H1 (cell line): Measurements from ENCODE around the gene ARMC6. TPM values are rescaled to one million over a fixed set of nuclear protein-coding genes. Genes with fewer than 3 reads are reported as not detected.

Source experiments
- CTCF ChIA-PET: fragments of 300-600 bp; sonication (Branson Sonifier 250); formaldehyde crosslinking; loops from one replicate; lab custom pipeline; 2021; ENCODE audit not compliant: partially characterized antibody; lab: Charles Lee
- POLR2A ChIA-PET: fragments of 300-600 bp; sonication (Branson Sonifier 250); formaldehyde crosslinking; loops from one replicate; lab custom pipeline; 2021; ENCODE audit warnings: inconsistent platforms; ENCODE audit not compliant: partially characterized antibody; lab: Charles Lee
- DNase-seq, 2 experiments: peaks; one replicate each; pipeline versions ENCODE4 v3.0.0 to v3.0.0-alpha.2; 2010 to 2022; ENCODE audit warnings: low spot score in 2 of 2, low read depth in 1 of 2, mixed read lengths in 1 of 2
- FAIRE-seq: peaks from 2 replicates; lab custom pipeline; 2011; peaks lifted over from hg19 to GRCh38; lab: Jason Lieb, UNC
- H2AFZ ChIP-seq: 2 replicates; pipeline ENCODE4 v1.8.1; 2012; ENCODE audit warnings: low read length, inconsistent platforms
- H2AK5ac ChIP-seq: 2 replicates; pipeline ENCODE4 v1.6.1; 2013; ENCODE audit warnings: low read depth, low read length
- H2BK120ac ChIP-seq: replicated peaks from 2 replicates; pipeline ENCODE3; 2013; ENCODE audit warnings: low read depth, low read length, inconsistent platforms
- H2BK12ac ChIP-seq: 2 replicates; pipeline ENCODE4 v1.6.1; 2013; ENCODE audit warnings: low read depth, low read length
- H2BK15ac ChIP-seq: 2 replicates; pipeline ENCODE4 v1.6.1; 2013; ENCODE audit warnings: low read length
- H2BK20ac ChIP-seq: 2 replicates; pipeline ENCODE4 v1.6.1; 2013; ENCODE audit warnings: low read length
- H2BK5ac ChIP-seq: 2 replicates; pipeline ENCODE4 v1.6.1; 2013; ENCODE audit warnings: low read depth, low read length
- H3K14ac ChIP-seq: 2 replicates; pipeline ENCODE4 v1.6.1; 2013; ENCODE audit warnings: inconsistent platforms; ENCODE audit not compliant: insufficient read length
- H3K18ac ChIP-seq: 2 replicates; pipeline ENCODE4 v1.6.1; 2013; ENCODE audit warnings: low read length; ENCODE audit errors: extremely low read depth
- H3K23ac ChIP-seq: 2 replicates; pipeline ENCODE4 v1.6.1; 2013; ENCODE audit warnings: inconsistent platforms; ENCODE audit not compliant: insufficient read length
- H3K23me2 ChIP-seq: 2 replicates; pipeline ENCODE4 v1.6.1; 2013; ENCODE audit warnings: low read depth, low read length
- H3K27ac ChIP-seq: 2 replicates; pipeline ENCODE4 v1.6.1; 2011; ENCODE audit warnings: low read depth, low read length, inconsistent platforms
- H3K27me3 ChIP-seq, 4 experiments: replicated peaks in 1 of 4; 1 replicate in 1 of 4; 2 replicates in 3 of 4; pipeline versions ENCODE4 v1.6.1 to v1.8.1; 2011 to 2013; ENCODE audit warnings: low read length in 3 of 4, mild to moderate bottlenecking in 3 of 4, inconsistent platforms in 2 of 4, mixed read lengths in 2 of 4, moderate library complexity in 1 of 4; ENCODE audit not compliant: control insufficient read depth in 3 of 4, insufficient read depth in 3 of 4; ENCODE audit errors: extremely low read depth in 1 of 4
- H3K36me3 ChIP-seq, 4 experiments: 2 replicates each; pipeline versions ENCODE4 v1.6.1 to v1.8.1; 2011 to 2013; ENCODE audit warnings: mild to moderate bottlenecking in 4 of 4, low read length in 3 of 4, moderate library complexity in 2 of 4, control low read depth in 1 of 4, inconsistent platforms in 1 of 4; ENCODE audit not compliant: insufficient read depth in 4 of 4, control insufficient read depth in 2 of 4
- H3K4ac ChIP-seq: replicated peaks from 2 replicates; pipeline ENCODE3; 2013; ENCODE audit warnings: low read length, low read depth, mixed read lengths, inconsistent platforms; ENCODE audit not compliant: insufficient read length
- H3K4me1 ChIP-seq, 4 experiments: replicated peaks in 1 of 4; 1 replicate in 1 of 4; 2 replicates in 3 of 4; pipeline versions ENCODE4 v1.6.1 to v1.8.1; 2011 to 2013; ENCODE audit warnings: low read length in 3 of 4, inconsistent platforms in 2 of 4, mixed read lengths in 1 of 4; ENCODE audit not compliant: insufficient read depth in 4 of 4, control insufficient read depth in 3 of 4
- H3K4me2 ChIP-seq, 2 experiments: 2 replicates each; pipeline versions ENCODE4 v1.6.1 to v1.8.1; 2011 to 2013; ENCODE audit warnings: low read depth in 2 of 2, low read length in 2 of 2, control low read depth in 1 of 2, inconsistent platforms in 1 of 2, mild to moderate bottlenecking in 1 of 2; ENCODE audit not compliant: insufficient read depth in 1 of 2
- H3K4me3 ChIP-seq, 4 experiments: fragments of 200-600, 300-600 bp in 1 of 4; sonication (generic), shearing (Covaris generic), sonication (Bioruptor Twin) in 1 of 4; 2 replicates each; pipeline versions ENCODE4 v1.5.1 to v1.8.1; 2011 to 2016; ENCODE audit warnings: low read length in 4 of 4, low read depth in 3 of 4, control low read depth in 2 of 4, inconsistent platforms in 2 of 4, mild to moderate bottlenecking in 2 of 4, mixed read lengths in 1 of 4, moderate library complexity in 1 of 4; ENCODE audit not compliant: insufficient read depth in 2 of 4; ENCODE audit errors: extremely low read depth in 1 of 4
- H3K56ac ChIP-seq: replicated peaks from 2 replicates; pipeline ENCODE3; 2013; ENCODE audit warnings: low read depth, mild to moderate bottlenecking, mixed read lengths, low read length, inconsistent platforms; ENCODE audit not compliant: insufficient read length
- H3K79me1 ChIP-seq: 2 replicates; pipeline ENCODE4 v1.6.1; 2013; ENCODE audit warnings: low read depth, low read length, control low read depth
- H3K79me2 ChIP-seq, 2 experiments: 2 replicates each; pipeline versions ENCODE4 v1.6.1 to v1.8.1; 2012 to 2013; ENCODE audit warnings: low read length in 2 of 2, mild to moderate bottlenecking in 2 of 2, inconsistent platforms in 1 of 2; ENCODE audit not compliant: insufficient read depth in 2 of 2, control insufficient read depth in 1 of 2
- H3K9ac ChIP-seq, 4 experiments: replicated peaks in 1 of 4; 1 replicate in 1 of 4; 2 replicates in 3 of 4; pipeline versions ENCODE4 v1.6.1 to v1.8.1; 2011 to 2013; ENCODE audit warnings: low read depth in 3 of 4, low read length in 3 of 4, control low read depth in 2 of 4, mild to moderate bottlenecking in 2 of 4, moderate library complexity in 2 of 4, inconsistent platforms in 1 of 4; ENCODE audit errors: extremely low read depth in 1 of 4
- H3K9me3 ChIP-seq, 2 experiments: 2 replicates each; pipeline versions ENCODE4 v1.6.1 to v1.8.1; 2012 to 2013; ENCODE audit warnings: mild to moderate bottlenecking in 2 of 2, moderate library complexity in 2 of 2, control low read depth in 1 of 2, inconsistent platforms in 1 of 2, low read depth in 1 of 2, low read length in 1 of 2, mixed read lengths in 1 of 2; ENCODE audit not compliant: insufficient read depth in 2 of 2
- H4K20me1 ChIP-seq, 2 experiments: replicated peaks in 1 of 2; 2 replicates each; pipeline versions ENCODE3 to v1.8.1; 2011 to 2013; ENCODE audit warnings: inconsistent platforms in 2 of 2, low read length in 2 of 2, mild to moderate bottlenecking in 1 of 2; ENCODE audit not compliant: insufficient read depth in 2 of 2, control insufficient read depth in 1 of 2
- H4K5ac ChIP-seq: 2 replicates; pipeline ENCODE4 v1.6.1; 2013; ENCODE audit warnings: low read length, low read depth, mixed read lengths, inconsistent platforms; ENCODE audit not compliant: insufficient read length
- H4K8ac ChIP-seq: 2 replicates; pipeline ENCODE4 v1.8.0; 2013; ENCODE audit warnings: mild to moderate bottlenecking, moderate library complexity, low read length, inconsistent platforms; ENCODE audit not compliant: insufficient read depth; ENCODE audit errors: extremely low read depth
- H4K91ac ChIP-seq: replicated peaks from 2 replicates; pipeline ENCODE3; 2013; ENCODE audit warnings: low read length, mixed read lengths, inconsistent platforms; ENCODE audit not compliant: insufficient read length
- BCL11A ChIP-seq, 2 experiments: IDR thresholded peaks; one replicate each; pipeline ENCODE4 v1.6.1; 2011; ENCODE audit warnings: low read depth in 2 of 2, low read length in 2 of 2, mild to moderate bottlenecking in 2 of 2
- JUND ChIP-seq: IDR thresholded peaks from 2 replicates; pipeline ENCODE4 v1.6.1; 2011; ENCODE audit warnings: mild to moderate bottlenecking, improper control_type of control experiment, low read length
- TAF7 ChIP-seq: optimal IDR thresholded peaks from 2 replicates; pipeline ENCODE3; 2011; ENCODE audit warnings: low read depth, mild to moderate bottlenecking, inconsistent platforms, low read length, moderate library complexity, borderline replicate concordance
- TCF12 ChIP-seq: IDR thresholded peaks from 2 replicates; pipeline ENCODE4 v1.6.1; 2011; ENCODE audit warnings: low read depth, mild to moderate bottlenecking, low read length
- ZNF274 ChIP-seq: IDR thresholded peaks from 2 replicates; pipeline ENCODE4 v1.7.0; 2012; ENCODE audit warnings: low read length, borderline replicate concordance; ENCODE audit errors: extremely low read depth
- WGBS, 2 experiments: shearing (Covaris generic) in 1 of 2; methylation state at CpG; one replicate each; pipeline versions ENCODE4 v1.1.6 to v1.1.7; 2013 to 2015; ENCODE audit warnings: low lambda C conversion rate in 2 of 2, mixed read lengths in 2 of 2, inconsistent platforms in 1 of 2, low coverage in 1 of 2, missing lambda C conversion rate in 1 of 2; ENCODE audit not compliant: insufficient replicate concordance in 2 of 2, insufficient coverage in 1 of 2, insufficient read length in 1 of 2; ENCODE audit errors: extremely low coverage in 1 of 2, missing lambda C conversion rate in 1 of 2; 5-methylcytosine and 5-hydroxymethylcytosine counted together
- polyA plus RNA-seq, 7 experiments: library from polyadenylated mRNA; depleted of rRNA in 3 of 7; stranded (reverse) in 5 of 7; unstranded in 2 of 7; fragments of >200 nt in 5 of 7; fragments of 200-250 nt in 2 of 7; gene quantifications; 1 replicate in 5 of 7; 2 replicates in 1 of 7; 4 replicates in 1 of 7; pipeline versions ENCODE4 v1.2.1 to v1.2.3, GENCODE V29; 2011 to 2013; ENCODE audit warnings: missing spikeins in 2 of 7, mixed read lengths in 2 of 7
- total RNA-seq: library from RNA; stranded (reverse); fragmentation: NEBNext Ultra II Directional; extraction: Animal tissue kit (Norgen Biotek cat#: 25700); gene quantifications from 2 replicates; pipeline ENCODE4 v1.2.1, GENCODE V29; 2021
- TF ChIP-seq, protein P1 (sequence below): IDR thresholded peaks from 2 replicates; pipeline ENCODE4 v1.6.1; 2012; ENCODE audit warnings: low read length, inconsistent platforms
- TF ChIP-seq, protein P2 (sequence below), 3 experiments: IDR thresholded peaks; 1 replicate in 2 of 3; 2 replicates in 1 of 3; pipeline versions ENCODE4 v1.5.1 to v1.6.1; 2011; ENCODE audit warnings: low read length in 3 of 3, mild to moderate bottlenecking in 3 of 3, inconsistent platforms in 2 of 3, low read depth in 1 of 3, moderate library complexity in 1 of 3; ENCODE audit not compliant: insufficient read depth in 1 of 3; ENCODE audit errors: control extremely low read depth in 1 of 3

Gene ARMC6
- total and polyA plus RNA-seq, 2 of the 8 experiments (the other 6 are each of a cell fraction or from before 2014, with no cell fraction given) = 67.1 to 68.3 TPM

DNA sequence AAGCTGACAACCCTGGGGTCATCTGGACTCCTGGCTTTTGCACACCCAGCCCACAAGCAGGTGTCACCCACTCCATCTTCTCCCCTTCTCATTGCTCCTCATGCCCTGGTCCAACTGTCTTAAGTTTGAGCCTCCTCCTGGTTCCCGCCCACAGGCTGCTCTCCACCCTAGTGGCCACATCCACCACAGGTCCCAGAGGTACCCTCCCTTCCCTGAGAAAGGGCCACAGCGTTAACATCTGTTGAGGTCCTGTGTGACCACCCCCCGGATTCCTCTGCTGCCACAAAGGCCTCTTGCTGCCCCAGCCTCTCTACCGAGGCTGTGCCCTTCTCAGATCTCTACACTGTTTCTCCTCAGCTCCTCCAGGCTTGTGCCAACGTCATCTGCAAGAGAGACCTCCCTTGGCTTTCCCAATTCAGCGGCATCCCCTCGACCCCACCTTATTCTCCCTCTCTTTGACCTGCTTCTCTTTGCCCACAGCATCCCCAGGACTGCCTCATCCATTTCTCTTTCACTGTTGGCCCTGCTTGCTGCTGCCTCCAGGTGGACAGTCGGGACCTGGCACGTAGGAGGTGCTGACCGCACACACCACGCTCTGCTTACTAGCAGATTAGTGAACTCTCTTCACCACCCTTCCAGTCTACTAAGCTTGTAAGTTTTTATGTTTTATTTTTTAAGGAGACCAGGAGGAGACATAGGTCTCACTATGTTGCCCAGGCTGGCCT lies 33.3 kb upstream of the ARMC6 start:
- Histone ChIP-seq H2BK120ac (no peak overlapping the region), H3K14ac (no peak overlapping the region), H3K4ac (no peak overlapping the region), H3K79me1 (0 out of 2 replicates have a peak, but pooled peaks cover under 1% of the 10 kb centered on the region), H3K4me1 (peaks cover 0 to 7% (median 3%) of the 10 kb centered on the region in 4 experiments; a peak in 5 of 7 replicates), H2BK20ac (no peak overlapping the region; the same call in 1 of the 2 replicates), H3K36me3 (peaks cover 16 to 44% (median 30%) of the 10 kb centered on the region in 4 experiments), H2BK5ac (no peak overlapping the region), H3K23ac (no peak overlapping the region), H3K56ac (no peak overlapping the region), H3K27ac (no peak overlapping the region), H3K79me2 (no peaks in the 10 kb centered on the region), H3K23me2 (no peaks in the 10 kb centered on the region), H3K27me3 (no peaks in the 10 kb centered on the region), H4K8ac (no peak overlapping the region; the same call in 1 of the 2 replicates), H3K9me3 (no peaks in the 10 kb centered on the region), H4K5ac (no peak overlapping the region), H2BK12ac (no peak overlapping the region), H2BK15ac (no peak overlapping the region), H3K18ac (no peak overlapping the region), H2AK5ac (no peak overlapping the region), H2AFZ (no peak overlapping the region), H4K20me1 (peaks cover 11 to 19% of the 10 kb centered on the region in 2 experiments), H3K4me2 (no peak overlapping the region), H4K91ac (no peak overlapping the region), H3K4me3 (no peak overlapping the region), H3K9ac (no peak overlapping the region)
- ChIA-PET CTCF (interaction anchor here (0.6 to 3.8 kb wide), 12 partner anchors 9 to 466 kb away, joined by 3 to 19 read pairs (median 4); no protein-coding TSS in a partner anchor), POLR2A (interaction anchor here (0.9 to 2.0 kb wide), 5 partner anchors 11 to 25 kb away, joined by 4 to 10 read pairs (median 4); no protein-coding TSS in a partner anchor)
- FAIRE-seq (no peak), DNase-seq (no peak)
- 87% methylated on average over 11 of the region's 11 CpGs; no CpG with 5 or more reads in 1 of the 2 experiments for WGBS, 2 experiments
- TF ChIP-seq TAF7 = no peak
- TF ChIP-seq TCF12 = no peak
- TF ChIP-seq JUND = no peak
- TF ChIP-seq, protein P1, sequence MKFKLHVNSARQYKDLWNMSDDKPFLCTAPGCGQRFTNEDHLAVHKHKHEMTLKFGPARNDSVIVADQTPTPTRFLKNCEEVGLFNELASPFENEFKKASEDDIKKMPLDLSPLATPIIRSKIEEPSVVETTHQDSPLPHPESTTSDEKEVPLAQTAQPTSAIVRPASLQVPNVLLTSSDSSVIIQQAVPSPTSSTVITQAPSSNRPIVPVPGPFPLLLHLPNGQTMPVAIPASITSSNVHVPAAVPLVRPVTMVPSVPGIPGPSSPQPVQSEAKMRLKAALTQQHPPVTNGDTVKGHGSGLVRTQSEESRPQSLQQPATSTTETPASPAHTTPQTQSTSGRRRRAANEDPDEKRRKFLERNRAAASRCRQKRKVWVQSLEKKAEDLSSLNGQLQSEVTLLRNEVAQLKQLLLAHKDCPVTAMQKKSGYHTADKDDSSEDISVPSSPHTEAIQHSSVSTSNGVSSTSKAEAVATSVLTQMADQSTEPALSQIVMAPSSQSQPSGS = no peak
- TF ChIP-seq, protein P2, sequence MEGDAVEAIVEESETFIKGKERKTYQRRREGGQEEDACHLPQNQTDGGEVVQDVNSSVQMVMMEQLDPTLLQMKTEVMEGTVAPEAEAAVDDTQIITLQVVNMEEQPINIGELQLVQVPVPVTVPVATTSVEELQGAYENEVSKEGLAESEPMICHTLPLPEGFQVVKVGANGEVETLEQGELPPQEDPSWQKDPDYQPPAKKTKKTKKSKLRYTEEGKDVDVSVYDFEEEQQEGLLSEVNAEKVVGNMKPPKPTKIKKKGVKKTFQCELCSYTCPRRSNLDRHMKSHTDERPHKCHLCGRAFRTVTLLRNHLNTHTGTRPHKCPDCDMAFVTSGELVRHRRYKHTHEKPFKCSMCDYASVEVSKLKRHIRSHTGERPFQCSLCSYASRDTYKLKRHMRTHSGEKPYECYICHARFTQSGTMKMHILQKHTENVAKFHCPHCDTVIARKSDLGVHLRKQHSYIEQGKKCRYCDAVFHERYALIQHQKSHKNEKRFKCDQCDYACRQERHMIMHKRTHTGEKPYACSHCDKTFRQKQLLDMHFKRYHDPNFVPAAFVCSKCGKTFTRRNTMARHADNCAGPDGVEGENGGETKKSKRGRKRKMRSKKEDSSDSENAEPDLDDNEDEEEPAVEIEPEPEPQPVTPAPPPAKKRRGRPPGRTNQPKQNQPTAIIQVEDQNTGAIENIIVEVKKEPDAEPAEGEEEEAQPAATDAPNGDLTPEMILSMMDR (IDR thresholded peaks at IDR 0.05; ENCODE audit: control extremely low read depth in 1 of 3, insufficient read depth in 1 of 3, low read depth in 1 of 3, low read length in 3 of 3) = peak; percentile 36 to 68 (median 58)
- no peak for TF ChIP-seq BCL11A (IDR thresholded peaks at IDR 0.05; ENCODE audit: low read depth in 2 of 2, low read length in 2 of 2)
- no peak for TF ChIP-seq ZNF274
